ENCODE measurements around the gene CLIC3.

- TF ChIP-seq CTCF (conservative IDR thresholded peaks at IDR 0.05; ENCODE audit: low read depth, low read length) = no peak
- no peak for TF ChIP-seq EZH2 (IDR thresholded peaks at IDR 0.05; ENCODE audit: borderline replicate concordance, low read depth, low read length, poor library complexity, severe bottlenecking)
Observed at GRCh38 chr9:137015540-137015930, 19.2 kb upstream of the CLIC3 start.

All from A673 (cell line).